ENCODE data around the gene WIPF1.

WIPF1 gene

GRCh38 chr2:174590928-174591648 is 6.5 kb downstream of the WIPF1 start:
- in situ Hi-C loops (cut with MboI; ENCODE audit: low pct_unique_long_range_greater_than_20kb, low sequenced_read_pairs, unreplicated experiment) = loop anchor here (25.0 kb wide), 1 partner anchor 96 kb away; no protein-coding TSS in a partner anchor
- DNase-seq (ENCODE audit: low spot score) = no peak

GRCh38 chr2:174590346-174590745 is 7.3 kb downstream of the WIPF1 start:
- DNase-seq (ENCODE audit: low spot score) = no peak
- no peak for TF ChIP-seq CTCF (IDR thresholded peaks at IDR 0.05; ENCODE audit: extremely low read depth, insufficient read depth, missing control alignments)
- in situ Hi-C loops (cut with MboI; ENCODE audit: low pct_unique_long_range_greater_than_20kb, low sequenced_read_pairs, unreplicated experiment) = loop anchor here (25.0 kb wide), 1 partner anchor 97 kb away; no protein-coding TSS in a partner anchor

More at GRCh38 chr2:174590928-174591648, 6.5 kb downstream of the WIPF1 start:
- TF ChIP-seq CTCF (IDR thresholded peaks at IDR 0.05; ENCODE audit: extremely low read depth, insufficient read depth, missing control alignments) = no peak

GRCh38 chr2:174589334-174589733 is 8.3 kb downstream of the WIPF1 start:
- in situ Hi-C loops (cut with MboI; ENCODE audit: low pct_unique_long_range_greater_than_20kb, low sequenced_read_pairs, unreplicated experiment) = loop anchor here (25.0 kb wide), 1 partner anchor 98 kb away; no protein-coding TSS in a partner anchor
- DNase-seq (ENCODE audit: low spot score) = no peak
- no peak for TF ChIP-seq CTCF (IDR thresholded peaks at IDR 0.05; ENCODE audit: extremely low read depth, insufficient read depth, missing control alignments)

- TF ChIP-seq CTCF (IDR thresholded peaks at IDR 0.05; ENCODE audit: extremely low read depth, insufficient read depth, missing control alignments) = no peak
- in situ Hi-C loops (cut with MboI; ENCODE audit: low pct_unique_long_range_greater_than_20kb, low sequenced_read_pairs, unreplicated experiment) = loop anchor here (25.0 kb wide), 1 partner anchor 99 kb away; no protein-coding TSS in a partner anchor
- DNase-seq (ENCODE audit: low spot score) = no peak
Measured at GRCh38 chr2:174588463-174588862, 9.1 kb downstream of the WIPF1 start.

- in situ Hi-C loops (cut with MboI; ENCODE audit: low pct_unique_long_range_greater_than_20kb, low sequenced_read_pairs, unreplicated experiment) = loop anchor here (25.0 kb wide), 1 partner anchor 100 kb away; no protein-coding TSS in a partner anchor
- no peak for TF ChIP-seq CTCF (IDR thresholded peaks at IDR 0.05; ENCODE audit: extremely low read depth, insufficient read depth, missing control alignments)
- DNase-seq (ENCODE audit: low spot score) = no peak
Measured at GRCh38 chr2:174587579-174587978, 10.0 kb downstream of the WIPF1 start.

- TF ChIP-seq CTCF (IDR thresholded peaks at IDR 0.05; ENCODE audit: extremely low read depth, insufficient read depth, missing control alignments) = no peak
- in situ Hi-C loops (cut with MboI; ENCODE audit: low pct_unique_long_range_greater_than_20kb, low sequenced_read_pairs, unreplicated experiment) = loop anchor here (25.0 kb wide), 1 partner anchor 101 kb away; no protein-coding TSS in a partner anchor
- DNase-seq (ENCODE audit: low spot score) = no peak
Measured at GRCh38 chr2:174586418-174587295, 10.9 kb downstream of the WIPF1 start.
